IPS-NIHi7 (cell line): ENCODE data around the gene KIF6.
"Not testable (repeated sequence)": the region's sequence is repeated elsewhere in the genome, so short reads cannot be mapped to it uniquely, and the experiment has no call there.

Experiments
- DNase-seq: peaks from one replicate; pipeline ENCODE4 v3.0.0; 2012; ENCODE audit warnings: mixed read lengths; ENCODE audit errors: extremely low spot score

KIF6 gene

DNA sequence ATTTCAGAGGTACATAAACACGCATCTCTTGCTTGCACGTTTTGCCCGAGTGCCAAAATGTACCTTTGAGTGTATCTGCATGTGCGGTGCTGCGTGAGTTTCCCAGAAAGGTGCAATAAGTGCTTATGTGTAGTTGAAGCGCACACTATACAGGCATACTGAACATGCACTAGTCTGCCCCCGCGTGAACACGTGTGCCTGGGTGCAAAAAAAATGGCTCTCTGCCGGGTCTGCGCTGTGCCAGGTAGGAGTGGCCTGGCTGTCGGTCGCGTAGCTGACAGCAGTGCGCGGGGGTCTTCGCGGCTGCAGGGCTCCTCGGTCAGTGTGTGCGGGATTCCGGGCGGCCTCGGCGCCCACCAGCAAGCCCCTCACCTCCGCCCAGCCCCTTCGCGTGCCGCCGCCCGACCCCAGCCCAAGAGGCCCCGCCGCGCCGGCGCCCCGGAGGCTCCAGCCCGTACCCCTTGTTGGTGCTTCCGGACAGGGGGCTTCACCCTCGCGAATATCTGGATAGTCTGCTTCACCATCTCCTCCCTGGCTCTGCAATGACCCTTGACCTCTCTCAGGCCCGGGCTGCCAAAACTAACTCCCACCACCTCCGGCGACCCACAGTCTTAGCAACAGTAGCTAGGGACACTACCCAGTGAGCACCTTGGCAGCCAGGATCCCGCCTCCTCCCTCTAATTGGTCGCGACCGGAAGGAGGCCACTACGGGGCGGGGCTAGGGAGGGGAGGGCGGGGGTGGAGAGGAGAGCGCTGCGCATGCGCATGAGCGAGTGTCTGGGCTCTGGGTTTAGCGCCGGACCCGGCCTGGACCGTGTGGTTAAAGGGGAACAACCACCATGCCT lies at the start of gene KIF6:
TSS of gene KIF6 (minus strand) at position 622 of the 845 bp plus-strand sequence. CDS start at position 524, 98 bp downstream.
- DNase-seq: peak; percentile 99

DNA sequence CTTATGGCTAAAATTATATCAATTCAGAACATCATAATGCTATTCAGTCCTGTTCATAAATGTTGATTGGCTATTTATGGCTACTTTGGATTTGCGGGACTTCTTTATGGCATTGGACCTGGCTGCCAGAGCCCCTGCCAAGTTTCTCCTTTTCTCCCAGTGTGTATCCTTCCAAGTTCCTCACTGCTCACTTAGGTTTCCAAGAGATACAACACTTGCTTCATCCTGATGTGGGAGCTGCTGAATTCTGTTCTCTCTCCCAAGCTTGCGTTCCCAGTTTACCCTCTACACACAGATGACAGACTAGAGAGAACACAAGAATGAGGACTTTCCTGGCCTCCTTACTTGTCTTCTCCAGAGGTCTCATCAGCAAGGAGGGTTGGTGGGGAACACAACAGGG lies 48.6 kb upstream of the KIF6 start:
- DNase-seq: no peak

- DNase-seq: no peak
These were observed 47.5 kb upstream of the KIF6 start for GRCh38 chr6:39772559-39773273.

DNA sequence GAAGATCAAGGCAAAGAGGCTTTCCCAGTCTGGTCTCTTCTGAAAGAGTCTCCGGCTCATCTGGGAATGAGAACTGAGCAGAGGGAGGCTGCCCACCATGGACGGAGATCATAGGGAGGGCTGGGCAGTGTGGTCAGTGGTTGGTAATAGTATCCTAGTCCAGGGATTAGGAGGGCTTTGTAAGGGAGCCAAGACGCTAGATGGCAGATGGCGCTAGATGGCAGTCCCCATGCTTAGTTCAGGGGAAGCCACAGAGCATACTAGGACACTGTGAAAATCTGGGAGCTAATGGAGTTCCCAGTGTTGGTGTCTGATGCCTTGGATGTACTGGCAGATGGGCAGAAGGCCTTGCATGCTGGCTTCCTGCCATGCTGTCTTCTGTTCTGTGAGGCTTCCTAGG lies 45.2 kb upstream of the KIF6 start:
- DNase-seq: no peak

DNA sequence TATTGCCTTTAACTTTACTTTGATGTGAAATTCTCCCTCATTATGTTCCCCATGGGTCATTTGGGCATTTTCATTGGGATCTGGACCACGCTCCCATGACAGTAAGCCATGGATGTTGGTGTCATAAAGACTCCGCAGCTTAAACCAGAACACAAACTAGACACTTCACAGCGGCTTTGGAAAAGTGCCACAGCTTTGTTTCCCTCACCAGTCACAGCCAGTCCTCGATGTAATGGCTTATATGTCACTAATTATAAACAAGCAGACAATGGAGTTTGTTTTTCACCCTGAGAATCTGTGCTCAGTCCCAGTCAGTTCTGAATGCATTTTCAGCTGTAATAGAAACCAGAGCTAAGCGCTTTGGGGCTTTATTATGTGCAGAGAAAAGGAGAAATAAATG lies 43.8 kb upstream of the KIF6 start:
- no peak for DNase-seq

DNA sequence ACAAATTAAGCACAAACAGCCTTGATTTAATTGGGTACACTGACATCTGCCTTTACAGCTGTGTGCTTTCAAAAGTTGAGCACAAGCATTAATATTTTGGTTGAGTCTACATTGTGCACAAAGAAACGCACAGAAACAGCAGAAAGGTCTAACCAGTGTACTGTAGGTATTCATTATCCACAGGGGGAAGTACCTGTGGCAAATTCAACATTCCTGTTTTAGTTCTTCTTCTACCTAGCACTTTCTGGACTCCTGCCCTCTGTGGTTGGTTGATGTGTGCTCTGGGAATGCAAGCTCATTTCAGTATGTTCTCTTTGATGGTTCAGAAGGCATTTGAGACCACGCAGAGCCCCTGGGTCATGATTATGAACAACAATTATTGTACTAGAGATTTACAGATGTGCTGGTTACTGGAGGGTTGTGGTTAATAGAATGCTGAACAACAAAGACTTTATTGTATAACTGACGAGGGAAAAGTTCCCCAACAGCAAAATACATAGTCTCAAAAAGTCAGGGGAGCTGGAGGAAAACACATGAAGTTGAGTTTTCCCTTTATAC lies 40.4 kb upstream of the KIF6 start:
- no peak for DNase-seq

DNA sequence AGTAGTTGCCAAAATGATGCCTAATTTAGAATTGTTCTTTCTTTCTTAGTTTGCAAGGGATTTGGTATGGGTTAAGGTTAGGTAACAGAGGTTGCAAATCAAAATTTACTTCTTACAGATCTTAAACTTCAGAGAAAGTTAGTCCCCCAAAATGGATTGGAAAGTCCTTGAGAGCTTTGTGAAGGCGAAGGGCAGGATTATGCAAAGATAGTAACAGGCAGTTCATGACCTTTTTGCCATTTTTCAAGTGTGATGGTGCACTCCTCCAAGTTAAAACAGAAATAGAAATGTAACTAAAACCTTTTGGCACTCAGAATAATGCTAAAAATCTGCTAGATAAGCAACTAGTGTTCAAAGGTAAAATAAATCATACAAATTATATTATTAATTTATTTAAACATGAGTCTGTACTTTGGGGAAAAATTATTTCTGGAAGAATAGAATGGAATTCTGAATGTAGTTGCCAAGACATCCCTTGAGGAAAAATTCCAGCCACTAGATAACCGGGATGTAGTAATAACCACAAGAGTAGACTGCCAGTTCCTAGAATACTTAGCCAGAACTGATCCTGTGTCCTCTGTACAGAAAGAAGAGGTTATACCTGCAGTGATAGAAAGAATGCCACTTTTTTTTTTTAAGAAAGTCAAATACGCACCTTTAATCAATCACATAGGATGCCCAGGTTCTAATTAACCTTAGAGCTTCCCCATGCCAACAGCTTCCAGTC lies 35.2 kb upstream of the KIF6 start:
- no peak for DNase-seq

GRCh38 chr6:39758905-39759605 lies 33.8 kb upstream of the KIF6 start:
- no peak for DNase-seq

GRCh38 chr6:39756582-39756981 lies 31.4 kb upstream of the KIF6 start:
- DNase-seq: no peak

GRCh38 chr6:39755231-39755630 lies 30.0 kb upstream of the KIF6 start:
- no peak for DNase-seq

DNA sequence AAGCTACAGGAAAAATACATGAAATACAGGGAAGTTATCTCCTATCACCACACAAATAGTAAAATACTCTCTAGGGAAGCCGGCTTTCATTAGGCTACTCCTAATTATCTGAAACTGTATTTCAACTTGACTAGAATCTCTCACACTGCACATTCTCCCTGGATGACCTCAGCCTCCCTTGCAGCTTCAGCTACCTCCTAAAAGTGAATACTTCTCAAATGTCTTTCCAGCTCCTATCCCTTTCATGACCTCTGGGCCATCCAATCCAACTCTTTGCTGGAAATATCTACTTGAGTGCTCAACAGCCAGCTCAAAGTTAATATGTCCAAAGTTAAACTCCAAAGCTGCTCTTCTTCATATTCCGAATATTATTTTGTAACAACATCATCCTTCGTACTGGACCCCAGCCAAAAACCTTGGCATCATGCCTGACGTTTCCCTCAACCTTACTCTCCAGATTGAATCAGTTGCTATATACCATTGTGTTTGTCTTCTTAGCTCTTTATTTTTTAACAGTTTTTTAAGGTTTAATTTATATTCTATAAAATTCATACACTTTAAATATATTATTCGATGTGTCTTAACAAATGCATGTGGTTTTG lies 29.4 kb upstream of the KIF6 start:
- DNase-seq: no peak

DNA sequence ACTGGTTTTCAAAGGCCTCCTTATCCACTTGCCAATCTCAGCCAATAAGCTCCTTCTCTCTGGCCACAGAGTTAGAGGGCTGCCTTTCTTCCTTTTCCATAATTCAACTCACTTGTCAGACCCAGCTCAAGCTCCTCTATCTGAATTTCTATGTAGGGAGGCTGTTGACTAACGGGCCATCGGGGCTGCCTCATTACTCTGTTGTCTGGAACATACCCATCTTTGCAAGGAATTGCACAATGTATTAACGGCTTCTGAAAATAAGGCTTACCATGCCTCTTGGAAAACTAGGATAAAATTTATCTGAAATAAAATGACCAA lies 28.5 kb upstream of the KIF6 start:
- DNase-seq: no peak

GRCh38 chr6:39752835-39753724 lies 27.9 kb upstream of the KIF6 start:
- DNase-seq: no peak

DNA sequence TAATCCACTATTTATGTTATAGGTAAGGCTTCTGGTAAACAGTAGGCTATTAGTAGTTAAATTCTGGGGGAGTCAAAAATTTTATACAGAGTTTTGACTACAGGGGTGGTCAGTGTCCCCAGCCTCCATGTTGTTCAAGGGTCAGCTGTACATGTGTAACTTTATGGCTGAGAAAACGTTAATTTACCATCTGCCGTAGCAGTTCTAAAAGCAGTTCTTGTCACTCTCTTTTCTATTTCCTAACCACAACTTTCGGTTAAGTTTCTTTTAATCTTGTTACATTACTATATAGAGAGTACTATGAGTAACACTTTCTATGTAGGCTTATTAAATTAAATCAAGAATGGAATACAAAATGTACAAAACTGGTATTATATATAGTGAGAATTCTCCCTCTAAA lies 21.6 kb upstream of the KIF6 start:
- no peak for DNase-seq

- DNase-seq: no peak
These were observed 8.5 kb upstream of the KIF6 start for GRCh38 chr6:39733704-39734103.

GRCh38 chr6:39731565-39731964 lies 6.4 kb upstream of the KIF6 start:
- DNase-seq: peak; percentile 66

DNA sequence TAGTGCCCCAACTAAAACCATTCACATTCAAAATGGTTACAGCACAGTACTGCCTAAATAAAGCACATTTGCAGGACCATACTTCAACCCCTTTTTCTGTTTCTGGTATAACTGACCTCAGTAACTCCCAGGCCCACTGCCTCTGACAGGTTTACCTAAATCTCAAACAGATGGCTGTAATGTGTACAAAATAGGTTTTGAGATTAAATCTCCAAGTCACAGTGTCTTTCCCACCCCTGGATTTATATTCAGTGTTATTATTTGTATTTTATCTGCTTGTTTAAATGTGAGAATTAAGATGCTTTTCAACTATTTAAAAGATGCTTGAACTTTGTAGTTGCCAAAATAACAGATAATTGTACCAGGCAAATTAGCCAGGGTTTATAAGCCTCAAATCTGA lies 4.7 kb upstream of the KIF6 start:
- DNase-seq: no peak

- no peak for DNase-seq
These were observed 407 bp upstream of the KIF6 start for GRCh38 chr6:39725632-39725997.

DNA sequence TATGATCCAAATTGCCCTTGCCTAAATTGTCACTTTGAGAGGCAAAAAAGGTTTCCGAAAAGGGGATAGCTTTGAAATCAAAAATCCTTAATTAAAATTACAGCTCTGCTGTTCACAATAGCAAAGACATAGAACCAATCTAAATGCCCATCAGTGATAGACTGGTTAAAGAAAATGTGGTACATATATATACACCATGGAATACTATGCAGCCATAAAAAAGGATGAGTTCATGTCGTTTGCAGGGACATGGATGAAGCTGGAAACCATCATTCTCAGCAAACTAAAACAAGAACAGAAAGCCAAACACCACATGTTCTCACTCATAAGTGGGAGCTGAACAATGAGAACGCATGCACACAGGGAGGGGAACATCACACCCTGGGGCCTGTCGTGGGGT lies 1.9 kb downstream of the KIF6 start:
- DNase-seq: not testable (repeated sequence)

- DNase-seq: no peak
These were observed 10.4 kb downstream of the KIF6 start for GRCh38 chr6:39714802-39715201.
